GM11168 (cell line): ENCODE measurements around the gene FSTL3.
"Not testable (repeated sequence)": the region's sequence is repeated elsewhere in the genome, so short reads cannot be mapped to it uniquely, and the experiment has no call there.

ENCODE experiments used
- in situ Hi-C: fragments of 300-500 bp; cut with MboI; formaldehyde crosslinking; loops from one replicate; pipeline ENCODE4 v1.12.0; 2022; ENCODE audit warnings: low sequenced_read_pairs; ENCODE audit not compliant: unreplicated experiment

The FSTL3 gene

GRCh38 chr19:680287-681028 is 4.3 kb downstream of the FSTL3 start:
- in situ Hi-C loops = no loop called here

GRCh38 chr19:681029-682019 is 5.1 kb downstream of the FSTL3 start:
- in situ Hi-C loops = no loop called here

DNA sequence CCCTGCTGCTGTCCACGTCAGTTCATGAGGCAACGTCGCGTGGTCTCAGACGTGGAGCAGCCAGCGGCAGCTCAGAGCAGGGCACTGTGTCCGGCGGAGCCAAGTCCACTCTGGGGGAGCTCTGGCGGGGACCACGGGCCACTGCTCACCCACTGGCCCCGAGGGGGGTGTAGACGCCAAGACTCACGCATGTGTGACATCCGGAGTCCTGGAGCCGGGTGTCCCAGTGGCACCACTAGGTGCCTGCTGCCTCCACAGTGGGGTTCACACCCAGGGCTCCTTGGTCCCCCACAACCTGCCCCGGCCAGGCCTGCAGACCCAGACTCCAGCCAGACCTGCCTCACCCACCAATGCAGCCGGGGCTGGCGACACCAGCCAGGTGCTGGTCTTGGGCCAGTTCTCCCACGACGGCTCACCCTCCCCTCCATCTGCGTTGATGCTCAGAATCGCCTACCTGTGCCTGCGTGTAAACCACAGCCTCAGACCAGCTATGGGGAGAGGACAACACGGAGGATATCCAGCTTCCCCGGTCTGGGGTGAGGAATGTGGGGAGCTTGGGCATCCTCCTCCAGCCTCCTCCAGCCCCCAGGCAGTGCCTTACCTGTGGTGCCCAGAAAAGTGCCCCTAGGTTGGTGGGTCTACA is 6.6 kb downstream of the FSTL3 start:
- in situ Hi-C loops = no loop called here

- in situ Hi-C loops = no loop called here
These were observed 9.3 kb downstream of the FSTL3 start for GRCh38 chr19:685454-685931.

GRCh38 chr19:686589-687297 is 10.6 kb downstream of the FSTL3 start:
- in situ Hi-C loops = no loop called here

DNA sequence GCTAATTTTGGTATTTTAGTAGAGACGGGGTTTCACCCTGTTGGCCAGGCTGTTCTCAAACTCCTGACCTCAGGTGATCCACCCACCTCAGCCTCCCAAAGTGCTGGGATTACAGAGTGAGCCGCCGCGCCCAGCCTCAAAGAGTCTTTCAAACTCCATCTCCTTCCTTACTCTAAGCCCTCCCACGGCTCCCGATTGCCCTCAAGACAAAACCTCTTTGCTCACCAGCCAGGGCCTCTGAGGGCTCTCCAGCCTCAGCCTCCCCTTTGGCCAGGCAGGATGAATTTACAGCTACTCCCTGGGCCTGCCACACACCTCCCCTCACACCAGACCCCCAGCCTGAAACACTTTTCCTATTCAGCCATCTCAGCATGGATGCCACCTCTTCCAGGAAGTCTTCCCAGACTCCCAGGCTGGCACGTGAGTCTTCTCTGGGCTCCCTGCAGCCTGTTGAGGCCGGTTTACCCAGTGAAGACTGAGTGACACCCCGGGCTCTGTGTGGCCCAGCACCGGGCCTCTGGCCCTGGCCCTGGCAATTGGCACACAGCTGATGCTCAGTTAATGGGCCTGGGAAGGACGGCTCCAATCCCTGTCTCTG is 11.5 kb downstream of the FSTL3 start:
- in situ Hi-C loops = no loop called here

DNA sequence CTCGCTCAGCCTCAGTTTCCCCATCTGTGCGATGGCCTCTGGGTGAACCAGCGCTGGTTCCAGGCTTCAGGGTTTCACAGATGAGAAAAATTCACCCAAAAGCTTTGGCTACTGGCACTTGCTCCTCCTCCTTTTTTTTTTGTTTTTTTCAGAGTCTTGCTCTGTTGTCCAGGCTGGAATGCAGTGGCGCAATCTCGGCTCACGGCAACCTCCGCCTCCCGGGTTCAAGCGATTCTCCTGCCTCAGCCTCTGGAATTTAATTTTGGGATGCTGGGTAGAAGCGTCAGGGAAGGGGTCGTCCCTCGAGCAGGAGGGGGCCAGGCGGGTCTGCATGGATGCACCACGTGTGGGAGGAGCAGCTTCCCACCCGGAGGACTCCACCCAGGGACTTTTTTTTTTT is 12.0 kb downstream of the FSTL3 start:
- in situ Hi-C loops = no loop called here

DNA sequence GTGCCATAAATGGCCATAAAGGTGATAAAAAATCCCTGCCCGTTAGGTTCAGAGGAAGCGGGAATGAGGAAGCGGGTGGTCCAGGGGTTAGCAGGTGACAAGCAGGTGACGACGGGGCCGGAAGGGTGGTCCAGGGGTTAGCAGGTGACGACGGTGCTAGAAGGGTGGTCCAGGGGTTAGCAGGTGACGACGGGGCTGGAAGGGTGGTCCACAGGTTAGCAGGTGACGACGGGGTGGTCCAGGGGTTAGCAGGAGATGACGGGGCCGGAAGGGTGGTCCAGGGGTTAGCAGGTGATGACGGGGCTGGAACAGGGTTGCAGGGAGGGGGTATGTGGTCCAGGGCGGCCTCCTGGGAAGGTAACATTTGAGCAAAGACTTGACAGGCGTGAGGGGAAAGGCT is 12.8 kb downstream of the FSTL3 start:
- in situ Hi-C loops = no loop called here

DNA sequence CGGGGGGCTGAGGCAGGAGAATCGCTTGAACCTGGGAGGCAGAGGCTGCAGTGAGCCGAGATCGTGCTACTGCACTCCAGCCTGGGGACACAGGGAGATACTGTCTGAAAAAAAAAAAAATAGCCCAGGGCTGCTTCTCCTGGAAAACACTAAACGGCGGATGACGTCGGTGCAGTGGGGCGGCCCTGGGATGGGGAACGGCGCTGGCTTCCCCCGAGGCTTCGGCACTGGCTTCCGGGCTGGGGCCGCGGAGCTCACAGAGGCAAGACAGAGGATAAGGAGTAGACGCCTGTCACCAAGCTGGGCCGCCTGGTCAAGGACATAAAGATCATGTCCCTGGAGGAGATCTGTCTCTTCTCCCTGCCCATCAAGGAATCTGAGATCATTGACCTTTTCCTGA is 14.0 kb downstream of the FSTL3 start:
- in situ Hi-C loops = no loop called here

GRCh38 chr19:694481-695351 is 18.5 kb downstream of the FSTL3 start:
- in situ Hi-C loops = no loop called here

DNA sequence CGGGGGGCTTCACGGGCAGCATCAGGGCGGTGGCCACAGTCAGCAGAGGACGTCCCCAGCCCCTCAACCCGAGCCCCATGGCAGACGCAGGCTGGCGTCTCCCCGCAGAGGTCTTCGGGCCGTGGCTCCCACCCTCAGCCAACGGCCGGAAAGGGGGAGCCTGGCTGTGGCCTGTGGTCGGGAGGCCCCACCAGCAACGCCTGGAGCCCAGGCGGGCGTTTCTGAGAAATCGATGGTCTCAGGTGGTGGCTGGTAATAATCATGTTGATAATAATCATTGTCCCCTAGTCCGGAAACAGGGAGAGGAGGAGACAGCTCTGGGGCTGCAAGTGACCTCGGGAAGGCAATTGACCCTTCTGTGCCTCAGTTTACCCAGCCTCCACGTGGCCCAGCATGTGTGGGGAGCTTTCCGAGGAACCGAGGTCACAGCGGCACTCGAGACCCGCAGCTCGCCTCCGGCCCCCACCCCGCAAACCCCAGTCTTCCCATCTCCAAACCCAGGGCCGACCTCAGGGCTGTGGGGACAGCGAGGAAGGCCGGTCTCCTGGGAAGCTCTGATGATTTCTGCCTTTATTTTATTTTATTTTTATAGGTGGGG is 19.3 kb downstream of the FSTL3 start, which contains the start of gene PRSS57:
PRSS57 (minus strand) TSS at position 101 of the 598 bp plus-strand sequence; CDS start at position 79, 22 bp downstream.
- in situ Hi-C loops = no loop called here

DNA sequence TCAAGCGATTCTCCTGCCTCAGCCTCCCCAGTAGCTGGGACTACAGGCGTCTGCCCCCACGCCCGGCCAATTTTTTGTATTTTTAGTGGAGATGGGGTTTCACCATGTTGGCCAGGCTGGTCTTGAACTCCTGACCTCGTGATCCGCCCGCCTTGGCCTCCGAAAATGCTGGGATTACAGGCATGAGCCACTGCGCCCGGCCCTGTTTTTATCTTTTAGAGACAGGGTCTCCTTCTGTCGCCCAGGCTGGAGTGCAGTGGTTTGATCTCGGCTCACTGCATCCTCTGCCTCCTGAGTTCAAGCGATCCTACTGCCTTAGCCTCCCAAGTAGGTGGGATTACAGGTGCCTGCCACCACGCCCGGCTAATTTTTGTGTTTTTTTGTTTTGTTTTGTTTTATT is 22.3 kb downstream of the FSTL3 start:
- in situ Hi-C loops = not testable (repeated sequence)

GRCh38 chr19:699885-700284 is 23.7 kb downstream of the FSTL3 start:
- in situ Hi-C loops = not testable (repeated sequence)

DNA sequence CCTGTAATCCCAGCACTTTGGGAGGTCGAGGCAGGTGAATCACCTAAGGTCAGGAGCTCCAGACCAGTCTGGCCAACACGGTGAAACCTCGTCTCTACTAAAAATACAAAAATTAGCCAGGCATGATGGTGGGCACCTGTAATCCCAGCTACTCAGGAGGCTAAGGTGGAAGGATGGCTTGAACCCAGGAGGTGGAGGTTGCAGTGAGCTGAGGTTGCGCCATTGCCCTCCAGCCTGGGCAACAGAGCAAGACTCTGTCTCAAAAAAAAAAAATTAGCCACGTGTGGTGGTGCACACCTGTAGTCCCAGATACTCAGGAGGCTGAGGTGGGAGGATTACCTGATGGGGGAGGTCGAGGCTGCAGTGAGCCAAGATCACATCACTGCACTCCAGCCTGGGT is 26.7 kb downstream of the FSTL3 start:
- in situ Hi-C loops = not testable (repeated sequence)

- in situ Hi-C loops = no loop called here
These were observed 27.1 kb downstream of the FSTL3 start for GRCh38 chr19:703329-703650.

DNA sequence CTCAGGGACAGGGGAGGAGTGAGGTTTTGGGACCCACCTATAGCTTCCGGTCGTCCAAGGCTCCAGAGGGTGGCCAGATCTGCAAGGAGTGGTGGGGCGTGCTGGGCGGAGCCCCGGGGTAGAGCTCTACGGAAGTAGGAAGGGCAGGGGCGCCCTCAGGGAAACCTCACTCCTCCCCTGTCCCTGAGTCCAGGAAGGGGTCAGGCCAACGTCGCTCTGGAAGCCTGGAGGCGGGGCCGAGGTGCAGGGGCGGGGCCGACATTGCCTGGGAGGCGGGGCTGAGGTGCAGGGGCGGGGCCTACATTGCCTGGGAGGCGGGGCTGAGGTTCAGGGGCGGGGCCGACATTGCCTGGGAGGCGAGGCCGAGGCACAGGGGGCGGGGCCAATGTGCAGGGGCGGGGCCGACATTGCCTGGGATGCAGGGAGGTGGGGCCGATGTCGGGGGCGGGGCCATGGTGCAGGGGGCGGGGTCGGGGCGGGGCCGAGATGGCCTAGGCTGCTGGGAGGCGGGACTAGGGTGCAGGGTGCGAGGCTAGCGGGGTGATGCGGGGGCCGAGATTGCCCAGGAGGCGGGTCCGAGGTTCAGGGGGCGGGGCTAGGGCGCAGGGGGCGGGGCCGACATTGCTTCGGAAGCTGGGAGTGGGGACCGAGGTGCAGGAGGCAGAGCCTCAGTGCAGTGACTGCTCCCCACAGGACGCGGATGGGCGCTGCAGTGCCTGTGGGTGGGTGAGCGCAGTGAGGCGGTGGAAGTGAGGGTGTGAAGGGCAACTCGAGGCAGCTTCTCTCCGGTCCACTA is 27.7 kb downstream of the FSTL3 start:
- in situ Hi-C loops = no loop called here

GRCh38 chr19:704447-704741 is 28.2 kb downstream of the FSTL3 start:
- in situ Hi-C loops = no loop called here
